ENCODE measurements around the gene ALPP. TPM values are rescaled to one million over a fixed set of nuclear protein-coding genes. Genes with fewer than 3 reads are reported as not detected.

ALPP gene
- total RNA-seq, 4 donors from 2014 or later, result not detected

DNA sequence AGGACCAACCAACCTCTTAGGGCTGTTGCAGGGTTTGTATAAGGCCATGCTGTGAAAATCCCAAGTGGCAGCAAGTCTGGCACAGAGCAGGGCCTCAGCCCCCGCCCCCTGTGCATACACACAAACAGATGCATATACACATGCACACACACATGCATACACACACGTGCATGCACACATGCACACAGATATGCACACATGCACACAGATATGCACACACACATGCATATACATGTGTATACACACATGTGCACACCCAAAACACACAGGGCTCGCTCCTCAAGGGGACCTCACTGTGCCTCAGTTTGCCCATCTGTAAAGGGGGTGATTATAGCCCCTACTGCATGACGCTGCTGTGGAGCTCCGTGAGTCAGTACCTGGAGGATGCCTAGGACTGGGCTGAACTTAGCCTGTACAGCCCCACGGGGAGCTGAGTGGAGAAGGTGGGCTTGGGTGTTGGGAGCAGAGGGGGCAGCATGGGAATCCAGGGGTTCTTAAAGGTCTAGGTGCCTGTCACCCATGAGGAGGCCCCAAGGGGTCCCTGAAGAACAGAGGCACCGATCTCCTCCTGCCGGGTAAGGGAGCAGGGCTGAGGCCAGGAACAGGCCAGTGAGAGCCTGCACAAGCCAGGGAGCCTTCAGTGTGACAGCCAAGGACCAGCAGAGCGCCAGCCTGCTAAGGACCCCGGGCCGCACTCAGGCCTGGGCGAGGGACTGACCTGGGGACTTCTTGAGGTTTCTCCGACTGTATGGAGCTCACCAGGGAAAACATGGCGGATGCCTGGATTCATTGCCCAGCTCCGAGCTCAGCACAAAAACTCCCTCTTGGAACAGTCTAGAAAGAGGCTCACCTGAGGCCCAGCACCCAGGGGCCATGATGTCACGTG is 53.4 kb downstream of the ALPP start:
- H3K4me3 ChIP-seq, result no peak overlapping the region
- H3K9me3 ChIP-seq, result no peaks in the 10 kb centered on the region
- TF ChIP-seq POLR2AphosphoS5 (IDR thresholded peaks at IDR 0.05) (no peak), EP300 (IDR thresholded peaks at IDR 0.05) (no peak), POLR2A (IDR thresholded peaks at IDR 0.05) (no peak)
- TF ChIP-seq, protein P1, sequence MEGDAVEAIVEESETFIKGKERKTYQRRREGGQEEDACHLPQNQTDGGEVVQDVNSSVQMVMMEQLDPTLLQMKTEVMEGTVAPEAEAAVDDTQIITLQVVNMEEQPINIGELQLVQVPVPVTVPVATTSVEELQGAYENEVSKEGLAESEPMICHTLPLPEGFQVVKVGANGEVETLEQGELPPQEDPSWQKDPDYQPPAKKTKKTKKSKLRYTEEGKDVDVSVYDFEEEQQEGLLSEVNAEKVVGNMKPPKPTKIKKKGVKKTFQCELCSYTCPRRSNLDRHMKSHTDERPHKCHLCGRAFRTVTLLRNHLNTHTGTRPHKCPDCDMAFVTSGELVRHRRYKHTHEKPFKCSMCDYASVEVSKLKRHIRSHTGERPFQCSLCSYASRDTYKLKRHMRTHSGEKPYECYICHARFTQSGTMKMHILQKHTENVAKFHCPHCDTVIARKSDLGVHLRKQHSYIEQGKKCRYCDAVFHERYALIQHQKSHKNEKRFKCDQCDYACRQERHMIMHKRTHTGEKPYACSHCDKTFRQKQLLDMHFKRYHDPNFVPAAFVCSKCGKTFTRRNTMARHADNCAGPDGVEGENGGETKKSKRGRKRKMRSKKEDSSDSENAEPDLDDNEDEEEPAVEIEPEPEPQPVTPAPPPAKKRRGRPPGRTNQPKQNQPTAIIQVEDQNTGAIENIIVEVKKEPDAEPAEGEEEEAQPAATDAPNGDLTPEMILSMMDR (IDR thresholded peaks at IDR 0.05), result no peak
- no peak for DNase-seq (ENCODE audit: low spot score in 2 of 2)
- no peaks in the 10 kb centered on the region for H3K36me3 ChIP-seq
- H3K4me1 ChIP-seq, result no peaks in the 10 kb centered on the region
- H3K27me3 ChIP-seq, result peaks cover 4% of the 10 kb centered on the region
- 94% methylated on average over 11 of the region's 16 CpGs for WGBS
- H3K27ac ChIP-seq, result no peak overlapping the region

Other genes starting within 250 kb of the ALPP start
- gene ALPG, start 28.1 kb downstream of the ALPP start, total RNA-seq, result not detected
- gene ALPI, start 77.4 kb downstream of the ALPP start, total RNA-seq, result not detected
- gene ECEL1, start 109.1 kb downstream of the ALPP start, total RNA-seq, result under 1 TPM in 2 of 4 donors, not detected in 2; 0.68 to 0.83 TPM
- gene PRSS56, start 141.6 kb downstream of the ALPP start, total RNA-seq, result not detected
- gene CHRND, start 147.4 kb downstream of the ALPP start, total RNA-seq, result not detected
- not detected for gene CHRNG, start 160.9 kb downstream of the ALPP start, total RNA-seq
- gene TIGD1, start 171.8 kb downstream of the ALPP start, total RNA-seq, result 10 to 100 TPM in 1 of 4 donors, 1 to 10 TPM in 3; 4.6 to 16.3 (median 7.9) TPM
- gene EIF4E2, start 171.9 kb downstream of the ALPP start, total RNA-seq, result 10 to 100 TPM; 26.6 to 54.2 (median 34.1) TPM